ENCODE data around the gene CLIP3.
"Not testable (repeated sequence)": the region's sequence is repeated elsewhere in the genome, so short reads cannot be mapped to it uniquely, and the experiment has no call there.

The CLIP3 gene

GRCh38 chr19:36041831-36042230, 9.2 kb upstream of the CLIP3 start:
- H3K4me3 ChIP-seq (ENCODE audit: low read depth in 1 of 2, low read length in 1 of 2): no peak overlapping the region
- H3K27me3 ChIP-seq: no peaks in the 10 kb centered on the region
- H3K9me3 ChIP-seq: no peaks in the 10 kb centered on the region
- no peak overlapping the region for H3K27ac ChIP-seq
- H3K4me1 ChIP-seq (ENCODE audit: control insufficient read depth in 1 of 2, insufficient read depth in 1 of 2, low read depth in 1 of 2, low read length in 1 of 2): peaks cover 2 to 4% of the 10 kb centered on the region in 2 experiments
- no peak for TF ChIP-seq CTCF (IDR thresholded peaks at IDR 0.05)
- H3K36me3 ChIP-seq: peaks cover 7% of the 10 kb centered on the region

- H3K9me3 ChIP-seq; H3K4me3 ChIP-seq (ENCODE audit: low read depth in 1 of 2, low read length in 1 of 2); H3K27ac ChIP-seq; H3K36me3 ChIP-seq; H3K27me3 ChIP-seq; H3K4me1 ChIP-seq (ENCODE audit: control insufficient read depth in 1 of 2, insufficient read depth in 1 of 2, low read depth in 1 of 2, low read length in 1 of 2): not testable (repeated sequence)
Measured at GRCh38 chr19:36041092-36041491, 8.4 kb upstream of the CLIP3 start.

- H3K36me3 ChIP-seq: peaks cover 7% of the 10 kb centered on the region
- no peaks in the 10 kb centered on the region for H3K9me3 ChIP-seq
- H3K4me3 ChIP-seq (ENCODE audit: low read depth in 1 of 2, low read length in 1 of 2): no peak overlapping the region
- no peaks in the 10 kb centered on the region for H3K27me3 ChIP-seq
- no peak for TF ChIP-seq CTCF (IDR thresholded peaks at IDR 0.05)
- no peak overlapping the region for H3K27ac ChIP-seq
- peaks cover 5 to 6% of the 10 kb centered on the region in 2 experiments for H3K4me1 ChIP-seq (ENCODE audit: control insufficient read depth in 1 of 2, insufficient read depth in 1 of 2, low read depth in 1 of 2, low read length in 1 of 2)
Measured at GRCh38 chr19:36040495-36040894, 7.8 kb upstream of the CLIP3 start.

GRCh38 chr19:36031308-36031707, 1.4 kb downstream of the CLIP3 start:
- no peak for TF ChIP-seq CTCF (IDR thresholded peaks at IDR 0.05)
- H3K27me3 ChIP-seq: peaks cover 23% of the 10 kb centered on the region
- H3K4me1 ChIP-seq (ENCODE audit: control insufficient read depth in 1 of 2, insufficient read depth in 1 of 2, low read depth in 1 of 2, low read length in 1 of 2): no peaks in the 10 kb centered on the region
- H3K4me3 ChIP-seq (ENCODE audit: low read depth in 1 of 2, low read length in 1 of 2): no peak overlapping the region
- no peaks in the 10 kb centered on the region for H3K9me3 ChIP-seq
- no peak overlapping the region for H3K27ac ChIP-seq
- peaks cover 12% of the 10 kb centered on the region for H3K36me3 ChIP-seq

GRCh38 chr19:36030264-36031148, 2.2 kb downstream of the CLIP3 start:
- Histone ChIP-seq H3K9me3 (no peaks in the 10 kb centered on the region), H3K27me3 (peaks cover 23% of the 10 kb centered on the region), H3K4me1 (ENCODE audit: control insufficient read depth in 1 of 2, insufficient read depth in 1 of 2, low read depth in 1 of 2, low read length in 1 of 2) (no peaks in the 10 kb centered on the region), H3K27ac (no peak overlapping the region), H3K36me3 (peaks cover 12% of the 10 kb centered on the region), H3K4me3 (ENCODE audit: low read depth in 1 of 2, low read length in 1 of 2) (no peak overlapping the region)
- no peak for TF ChIP-seq CTCF (IDR thresholded peaks at IDR 0.05)

GRCh38 chr19:36028313-36029041, 4.2 kb downstream of the CLIP3 start:
- TF ChIP-seq CTCF (IDR thresholded peaks at IDR 0.05): no peak
- no peaks in the 10 kb centered on the region for H3K9me3 ChIP-seq

More at GRCh38 chr19:36028313-36029041, 4.2 kb downstream of the CLIP3 start:
- peaks cover 23% of the 10 kb centered on the region for H3K27me3 ChIP-seq
- H3K4me3 ChIP-seq (ENCODE audit: low read depth in 1 of 2, low read length in 1 of 2): no peak overlapping the region
- H3K4me1 ChIP-seq (ENCODE audit: control insufficient read depth in 1 of 2, insufficient read depth in 1 of 2, low read depth in 1 of 2, low read length in 1 of 2): no peaks in the 10 kb centered on the region
- no peak overlapping the region for H3K27ac ChIP-seq
- peaks cover 4% of the 10 kb centered on the region for H3K36me3 ChIP-seq

Measured in neutrophil (primary cell).